HCT116 (cell line): ENCODE data around the gene SEMA5B. TPM values are rescaled to one million over a fixed set of nuclear protein-coding genes. Genes with fewer than 3 reads are reported as not detected.

Source experiments
- ATAC-seq: fragments of 200-7000 bp; cut with Tn5 transposase; 2 replicates; pipeline ENCODE4 v1.9.1; 2020; ENCODE audit warnings: mild to moderate bottlenecking, moderate library complexity
- BruUV-seq: library from RNA; stranded (reverse); fragments of 400-500 nt; replicated peaks from 2 replicates; lab custom pipeline; 2021; lab: Mats Ljungman, UMichigan
- CTCF ChIA-PET: fragments of 300-600 bp; sonication (Branson Sonifier 250); formaldehyde crosslinking; loops from one replicate; lab custom pipeline; 2021; ENCODE audit warnings: antibody characterized with exemption; lab: Charles Lee
- POLR2A ChIA-PET: fragments of 300-600, 350-600 bp; sonication (Branson Sonifier 250); formaldehyde crosslinking; loops from one replicate; lab custom pipeline; 2021; ENCODE audit warnings: antibody characterized with exemption; lab: Charles Lee
- RAD21 ChIA-PET, 2 experiments: fragments of 300-600 bp; sonication (Branson Sonifier 250); formaldehyde crosslinking; loops; one replicate each; lab custom pipeline; 2023; ENCODE audit warnings: low total read pairs in 2 of 2; ENCODE audit not compliant: uncharacterized antibody in 2 of 2, unreplicated experiment in 2 of 2, low non-redundant PET in 1 of 2; lab: Charles Lee
- DNase-seq: peaks from one replicate; pipeline ENCODE4 v3.0.0-alpha.2; 2010; ENCODE audit warnings: low read depth, low spot score
- H2AFZ ChIP-seq: fragments of 200-600 bp; shearing (Covaris generic), sonication (generic); 2 replicates; pipeline ENCODE4 v1.6.1; 2017; ENCODE audit warnings: low read depth, mixed run types, mixed read lengths, antibody characterized with exemption, low read length; ENCODE audit not compliant: poor library complexity, severe bottlenecking
- H3K27ac ChIP-seq: 2 replicates; pipeline ENCODE4 v1.5.1; 2012; ENCODE audit warnings: low read depth, low read length
- H3K27me3 ChIP-seq: fragments of 200-600 bp; sonication (generic); 2 replicates; pipeline ENCODE4 v1.6.1; 2016; ENCODE audit warnings: mixed run types, low read length, mixed read lengths; ENCODE audit not compliant: insufficient read depth
- H3K36me3 ChIP-seq, 2 experiments: fragments of 200-500 bp in 1 of 2; fragments of 200-600 bp in 1 of 2; sonication (Bioruptor generic) in 1 of 2; sonication (generic) in 1 of 2; 2 replicates each; pipeline versions ENCODE4 v1.5.1 to v1.6.1; 2014 to 2016; ENCODE audit warnings: low read length in 2 of 2, inconsistent platforms in 1 of 2, mixed read lengths in 1 of 2, mixed run types in 1 of 2; ENCODE audit not compliant: insufficient read depth in 2 of 2, control insufficient read depth in 1 of 2
- H3K4me1 ChIP-seq, 2 experiments: fragments of 200-600 bp in 1 of 2; sonication (generic) in 1 of 2; 2 replicates each; pipeline versions ENCODE4 v1.5.1 to v1.6.1; 2012 to 2017; ENCODE audit warnings: low read length in 2 of 2, inconsistent platforms in 1 of 2, mild to moderate bottlenecking in 1 of 2, mixed read lengths in 1 of 2, mixed run types in 1 of 2, moderate library complexity in 1 of 2; ENCODE audit not compliant: insufficient read depth in 2 of 2, control insufficient read depth in 1 of 2
- H3K4me2 ChIP-seq: fragments of 200-600 bp; sonication (generic); 2 replicates; pipeline ENCODE4 v1.6.1; 2017; ENCODE audit warnings: mixed run types, low read length, mixed read lengths
- H3K4me3 ChIP-seq, 2 experiments: fragments of 200-600 bp in 1 of 2; sonication (generic) in 1 of 2; replicated peaks in 1 of 2; 2 replicates each; pipeline ENCODE4 v1.5.1; 2011 to 2016; ENCODE audit warnings: low read length in 2 of 2, control low read depth in 1 of 2, low read depth in 1 of 2, mild to moderate bottlenecking in 1 of 2, mixed read lengths in 1 of 2, mixed run types in 1 of 2
- H3K79me2 ChIP-seq: fragments of 200-600 bp; sonication (generic); 2 replicates; pipeline ENCODE4 v1.6.1; 2017; ENCODE audit warnings: mild to moderate bottlenecking, mixed run types, low read length, moderate library complexity, mixed read lengths; ENCODE audit not compliant: insufficient read depth
- H3K9ac ChIP-seq: fragments of 200-600 bp; sonication (generic); 2 replicates; pipeline ENCODE4 v1.6.1; 2016; ENCODE audit warnings: low read length, mixed read lengths
- H3K9me2 ChIP-seq: fragments of 200-600 bp; sonication (generic), shearing (Covaris generic); 2 replicates; pipeline ENCODE4 v1.6.1; 2017; ENCODE audit warnings: mixed run types, mild to moderate bottlenecking, moderate library complexity; ENCODE audit not compliant: insufficient read depth
- H3K9me3 ChIP-seq, 2 experiments: fragments of 200-500 bp in 1 of 2; fragments of 200-600 bp in 1 of 2; sonication (Bioruptor generic) in 1 of 2; sonication (generic) in 1 of 2; 2 replicates each; pipeline ENCODE4 v1.6.1; 2014 to 2017; ENCODE audit warnings: low read length in 2 of 2, mixed read lengths in 2 of 2, inconsistent platforms in 1 of 2, low read depth in 1 of 2, mild to moderate bottlenecking in 1 of 2, mixed run types in 1 of 2, moderate library complexity in 1 of 2; ENCODE audit not compliant: control insufficient read depth in 1 of 2, insufficient read depth in 1 of 2
- H4K20me1 ChIP-seq: fragments of 200-600 bp; sonication (generic), shearing (Covaris generic); 2 replicates; pipeline ENCODE4 v1.6.1; 2017; ENCODE audit warnings: mixed run types, mild to moderate bottlenecking, moderate library complexity; ENCODE audit not compliant: insufficient read depth
- CBX3 ChIP-seq: IDR thresholded peaks from 2 replicates; pipeline ENCODE4 v1.6.1; 2012; ENCODE audit warnings: low read depth
- EGR1 ChIP-seq: IDR thresholded peaks from 2 replicates; pipeline ENCODE4 v1.6.1; 2012; ENCODE audit warnings: low read depth
- EZH2phosphoT487 ChIP-seq: fragments of 200-600 bp; IDR thresholded peaks from 2 replicates; pipeline ENCODE4 v1.6.1; 2018; ENCODE audit warnings: antibody characterized with exemption, borderline replicate concordance
- JUND ChIP-seq: IDR thresholded peaks from 2 replicates; pipeline ENCODE4 v1.6.1; 2012
- POLR2A ChIP-seq: IDR thresholded peaks from 2 replicates; pipeline ENCODE4 v1.7.0; 2011; ENCODE audit warnings: borderline replicate concordance; ENCODE audit not compliant: insufficient read depth, insufficient read length; ENCODE audit errors: extremely low read depth
- TCF7L2 ChIP-seq: IDR thresholded peaks from 2 replicates; pipeline ENCODE4 v1.7.0; 2011; ENCODE audit warnings: borderline replicate concordance, inconsistent platforms; ENCODE audit not compliant: insufficient read depth, insufficient read length; ENCODE audit errors: extremely low read depth
- YY1 ChIP-seq: IDR thresholded peaks from 2 replicates; pipeline ENCODE4 v1.6.1; 2011; ENCODE audit warnings: low read length, low read depth, moderate library complexity, mild to moderate bottlenecking; ENCODE audit not compliant: insufficient replicate concordance; ENCODE audit errors: extremely low read depth
- ZNF274 ChIP-seq: fragments of 200-500 bp; sonication (Bioruptor generic); IDR thresholded peaks from 2 replicates; pipeline ENCODE4 v1.6.1; 2014; ENCODE audit warnings: mild to moderate bottlenecking, low read depth, low read length, inconsistent platforms
- intact Hi-C: fragments of 100-400 bp; cut with micrococcal nuclease; formaldehyde crosslinking; loops from 2 replicates; pipeline ENCODE4 v1.10.0; 2022
- total RNA-seq: library from RNA; stranded (reverse); gene quantifications from one replicate; pipeline ENCODE4 v1.2.1, GENCODE V29; 2021; ENCODE audit not compliant: unreplicated experiment
- TF ChIP-seq, protein P1 (sequence below): IDR thresholded peaks from 2 replicates; pipeline ENCODE4 v1.6.1; 2012
- TF ChIP-seq, protein P2 (sequence below), 3 experiments: fragments of 200-600 bp in 1 of 3; sonication (generic) in 1 of 3; IDR thresholded peaks in 2 of 3; conservative IDR thresholded peaks in 1 of 3; 2 replicates each; pipeline ENCODE4 v1.5.1; 2012 to 2017; ENCODE audit warnings: low read depth in 2 of 3, low read length in 2 of 3, antibody characterized with exemption in 1 of 3, borderline replicate concordance in 1 of 3, control low read depth in 1 of 3, mild to moderate bottlenecking in 1 of 3, mixed read lengths in 1 of 3, mixed run types in 1 of 3, moderate library complexity in 1 of 3; ENCODE audit not compliant: insufficient read depth in 1 of 3
- TF ChIP-seq, protein P3 (sequence below): IDR thresholded peaks from 2 replicates; pipeline ENCODE4 v1.6.1; 2011; ENCODE audit warnings: mild to moderate bottlenecking, low read length, moderate library complexity; ENCODE audit not compliant: insufficient replicate concordance; ENCODE audit errors: extremely low read depth
- TF ChIP-seq, protein P4 (sequence below): IDR thresholded peaks from 2 replicates; pipeline ENCODE4 v1.6.1; 2012

Gene SEMA5B
- total RNA-seq, 1 experiment from 2014 or later: 0.15 TPM

DNA sequence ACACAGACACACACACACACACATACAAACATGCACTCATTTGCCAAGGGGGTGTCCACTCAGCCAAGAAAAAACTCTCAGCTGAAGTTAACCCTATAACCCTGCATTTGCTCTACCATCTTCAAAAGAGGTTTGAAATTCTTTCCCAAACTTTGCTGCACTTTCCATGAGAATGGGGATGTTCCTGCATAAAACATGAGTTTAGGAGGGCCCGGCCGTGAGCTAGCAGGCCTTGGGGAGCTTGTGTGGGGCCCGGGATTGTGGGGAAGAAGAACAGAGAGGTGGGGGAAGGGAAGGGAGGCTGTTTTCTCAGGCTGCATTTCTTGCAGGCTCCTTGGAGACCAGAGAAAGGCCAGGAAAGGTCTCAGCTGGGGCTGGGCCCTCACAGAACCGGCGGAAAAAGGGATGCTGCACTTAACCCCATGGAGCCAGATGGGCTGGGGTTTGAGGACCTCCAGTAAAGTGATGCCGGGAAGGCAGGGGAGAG lies 40.8 kb downstream of the SEMA5B start:
- Histone ChIP-seq H3K9ac (no peak overlapping the region), H2AFZ (no peak overlapping the region), H3K9me3 (no peaks in the 10 kb centered on the region), H4K20me1 (no peaks in the 10 kb centered on the region), H3K79me2 (no peaks in the 10 kb centered on the region), H3K27me3 (peaks cover 51% of the 10 kb centered on the region; the same call in 1 of the 2 replicates), H3K36me3 (no peaks in the 10 kb centered on the region), H3K9me2 (no peaks in the 10 kb centered on the region), H3K4me1 (no peaks in the 10 kb centered on the region), H3K27ac (no peak overlapping the region), H3K4me3 (no peak overlapping the region), H3K4me2 (no peak overlapping the region)
- ATAC-seq: no peak
- TF ChIP-seq POLR2A (no peak), EZH2phosphoT487 (no peak), ZNF274 (no peak), TCF7L2 (no peak), EGR1 (no peak), JUND (no peak), CBX3 (no peak), YY1 (no peak)
- TF ChIP-seq, protein P1, sequence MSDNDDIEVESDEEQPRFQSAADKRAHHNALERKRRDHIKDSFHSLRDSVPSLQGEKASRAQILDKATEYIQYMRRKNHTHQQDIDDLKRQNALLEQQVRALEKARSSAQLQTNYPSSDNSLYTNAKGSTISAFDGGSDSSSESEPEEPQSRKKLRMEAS: no peak
- TF ChIP-seq, protein P2, sequence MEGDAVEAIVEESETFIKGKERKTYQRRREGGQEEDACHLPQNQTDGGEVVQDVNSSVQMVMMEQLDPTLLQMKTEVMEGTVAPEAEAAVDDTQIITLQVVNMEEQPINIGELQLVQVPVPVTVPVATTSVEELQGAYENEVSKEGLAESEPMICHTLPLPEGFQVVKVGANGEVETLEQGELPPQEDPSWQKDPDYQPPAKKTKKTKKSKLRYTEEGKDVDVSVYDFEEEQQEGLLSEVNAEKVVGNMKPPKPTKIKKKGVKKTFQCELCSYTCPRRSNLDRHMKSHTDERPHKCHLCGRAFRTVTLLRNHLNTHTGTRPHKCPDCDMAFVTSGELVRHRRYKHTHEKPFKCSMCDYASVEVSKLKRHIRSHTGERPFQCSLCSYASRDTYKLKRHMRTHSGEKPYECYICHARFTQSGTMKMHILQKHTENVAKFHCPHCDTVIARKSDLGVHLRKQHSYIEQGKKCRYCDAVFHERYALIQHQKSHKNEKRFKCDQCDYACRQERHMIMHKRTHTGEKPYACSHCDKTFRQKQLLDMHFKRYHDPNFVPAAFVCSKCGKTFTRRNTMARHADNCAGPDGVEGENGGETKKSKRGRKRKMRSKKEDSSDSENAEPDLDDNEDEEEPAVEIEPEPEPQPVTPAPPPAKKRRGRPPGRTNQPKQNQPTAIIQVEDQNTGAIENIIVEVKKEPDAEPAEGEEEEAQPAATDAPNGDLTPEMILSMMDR (IDR thresholded peaks at IDR 0.05 in 2 of 3, conservative IDR thresholded peaks at IDR 0.05 in 1 of 3; ENCODE audit: borderline replicate concordance in 1 of 3, insufficient read depth in 1 of 3, low read depth in 2 of 3, low read length in 2 of 3): no peak
- TF ChIP-seq, protein P3, sequence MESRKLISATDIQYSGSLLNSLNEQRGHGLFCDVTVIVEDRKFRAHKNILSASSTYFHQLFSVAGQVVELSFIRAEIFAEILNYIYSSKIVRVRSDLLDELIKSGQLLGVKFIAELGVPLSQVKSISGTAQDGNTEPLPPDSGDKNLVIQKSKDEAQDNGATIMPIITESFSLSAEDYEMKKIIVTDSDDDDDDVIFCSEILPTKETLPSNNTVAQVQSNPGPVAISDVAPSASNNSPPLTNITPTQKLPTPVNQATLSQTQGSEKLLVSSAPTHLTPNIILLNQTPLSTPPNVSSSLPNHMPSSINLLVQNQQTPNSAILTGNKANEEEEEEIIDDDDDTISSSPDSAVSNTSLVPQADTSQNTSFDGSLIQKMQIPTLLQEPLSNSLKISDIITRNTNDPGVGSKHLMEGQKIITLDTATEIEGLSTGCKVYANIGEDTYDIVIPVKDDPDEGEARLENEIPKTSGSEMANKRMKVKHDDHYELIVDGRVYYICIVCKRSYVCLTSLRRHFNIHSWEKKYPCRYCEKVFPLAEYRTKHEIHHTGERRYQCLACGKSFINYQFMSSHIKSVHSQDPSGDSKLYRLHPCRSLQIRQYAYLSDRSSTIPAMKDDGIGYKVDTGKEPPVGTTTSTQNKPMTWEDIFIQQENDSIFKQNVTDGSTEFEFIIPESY: no peak
- TF ChIP-seq, protein P4, sequence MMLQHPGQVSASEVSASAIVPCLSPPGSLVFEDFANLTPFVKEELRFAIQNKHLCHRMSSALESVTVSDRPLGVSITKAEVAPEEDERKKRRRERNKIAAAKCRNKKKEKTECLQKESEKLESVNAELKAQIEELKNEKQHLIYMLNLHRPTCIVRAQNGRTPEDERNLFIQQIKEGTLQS: no peak
- RAD21 ChIA-PET: no interaction called here
- POLR2A ChIA-PET: no interaction called here
- intact Hi-C loops: no loop called here
- BruUV-seq: no TSS peak
- CTCF ChIA-PET: no interaction called here
- DNase-seq: no peak
